Inferior parietal cortex (tissue), 1 donor: ENCODE measurements around the gene FAM72C.
"Not testable (repeated sequence)": the region's sequence is repeated elsewhere in the genome, so short reads cannot be mapped to it uniquely, and the experiment has no call there.

Experiments used
- DNase-seq: peaks from one replicate; pipeline ENCODE4 v3.0.0-alpha.2; 2016; ENCODE audit errors: extremely low spot score

The FAM72C gene

GRCh38 chr1:143971924-143972700 lies at the start of gene FAM72C:
FAM72C (minus strand) TSS chr1:143971986; CDS start chr1:143971141, 845 bp downstream.
- DNase-seq = not testable (repeated sequence)

- DNase-seq = not testable (repeated sequence)
These were observed 48.4 kb upstream of the FAM72C start for GRCh38 chr1:144020001-144020738.

GRCh38 chr1:144019101-144019500 lies 47.3 kb upstream of the FAM72C start:
- not testable (repeated sequence) for DNase-seq

GRCh38 chr1:144015180-144015966 lies 43.6 kb upstream of the FAM72C start:
- DNase-seq = not testable (repeated sequence)

GRCh38 chr1:144014528-144014927 lies 42.7 kb upstream of the FAM72C start:
- DNase-seq = not testable (repeated sequence)

- DNase-seq = not testable (repeated sequence)
These were observed 42.3 kb upstream of the FAM72C start for GRCh38 chr1:144014121-144014520.

GRCh38 chr1:144012168-144012733 lies 40.5 kb upstream of the FAM72C start:
- not testable (repeated sequence) for DNase-seq

- DNase-seq = not testable (repeated sequence)
These were observed 37.6 kb upstream of the FAM72C start for GRCh38 chr1:144009410-144009809.

- not testable (repeated sequence) for DNase-seq
These were observed 32.5 kb upstream of the FAM72C start for GRCh38 chr1:144004259-144004658.

GRCh38 chr1:144003306-144004029 lies 31.7 kb upstream of the FAM72C start:
- not testable (repeated sequence) for DNase-seq

GRCh38 chr1:144002141-144002881 lies 30.5 kb upstream of the FAM72C start:
- DNase-seq = not testable (repeated sequence)

- not testable (repeated sequence) for DNase-seq
These were observed 29.3 kb upstream of the FAM72C start for GRCh38 chr1:144001077-144001476.

GRCh38 chr1:143996020-143996419 lies 24.2 kb upstream of the FAM72C start:
- not testable (repeated sequence) for DNase-seq

GRCh38 chr1:143993301-143993907 lies 21.6 kb upstream of the FAM72C start:
- DNase-seq = not testable (repeated sequence)

- DNase-seq = not testable (repeated sequence)
These were observed 18.9 kb upstream of the FAM72C start for GRCh38 chr1:143990699-143991098.

- DNase-seq = not testable (repeated sequence)
These were observed 17.9 kb upstream of the FAM72C start for GRCh38 chr1:143989719-143990118.

GRCh38 chr1:143989427-143989712 lies 17.6 kb upstream of the FAM72C start:
- DNase-seq = not testable (repeated sequence)

GRCh38 chr1:143988602-143989426 lies 17.0 kb upstream of the FAM72C start:
- not testable (repeated sequence) for DNase-seq

- not testable (repeated sequence) for DNase-seq
These were observed 16.1 kb upstream of the FAM72C start for GRCh38 chr1:143987868-143988267.
